GM23338 (cell line): ENCODE data around the gene AKNA.

Experiments used
- CREB1 ChIP-seq: fragments of 250-450 bp; sonication (Bioruptor Pico); IDR thresholded peaks from 2 replicates; pipeline ENCODE4 v1.5.0; 2020; ENCODE audit warnings: low read depth, mild to moderate bottlenecking, moderate library complexity
- EZH2 ChIP-seq: fragments of 200-600 bp; sonication (generic); IDR thresholded peaks from one replicate; pipeline ENCODE4 v1.8.0; 2017; ENCODE audit warnings: antibody characterized with exemption, mild to moderate bottlenecking, low read depth; ENCODE audit not compliant: unreplicated experiment
- EZH2phosphoT487 ChIP-seq: fragments of 200-600 bp; sonication (generic); IDR thresholded peaks from one replicate; pipeline ENCODE4 v1.8.1; 2018; ENCODE audit warnings: antibody characterized with exemption; ENCODE audit not compliant: unreplicated experiment
- POLR2AphosphoS5 ChIP-seq: IDR thresholded peaks from 2 replicates; pipeline ENCODE4 v1.6.1; 2016; ENCODE audit warnings: antibody characterized with exemption, low read depth
- REST ChIP-seq: IDR thresholded peaks from one replicate; pipeline ENCODE4 v1.6.1; 2018; ENCODE audit warnings: antibody characterized with exemption; ENCODE audit not compliant: unreplicated experiment
- TF ChIP-seq, protein P1 (sequence below), 2 experiments: fragments of 200-600 bp in 1 of 2; sonication (generic) in 1 of 2; conservative IDR thresholded peaks; 2 replicates each; pipeline versions ENCODE4 v1.5.1 to v1.6.1; 2016 to 2017; ENCODE audit warnings: antibody characterized with exemption in 2 of 2, low read depth in 2 of 2, mild to moderate bottlenecking in 2 of 2, moderate library complexity in 1 of 2

DNA sequence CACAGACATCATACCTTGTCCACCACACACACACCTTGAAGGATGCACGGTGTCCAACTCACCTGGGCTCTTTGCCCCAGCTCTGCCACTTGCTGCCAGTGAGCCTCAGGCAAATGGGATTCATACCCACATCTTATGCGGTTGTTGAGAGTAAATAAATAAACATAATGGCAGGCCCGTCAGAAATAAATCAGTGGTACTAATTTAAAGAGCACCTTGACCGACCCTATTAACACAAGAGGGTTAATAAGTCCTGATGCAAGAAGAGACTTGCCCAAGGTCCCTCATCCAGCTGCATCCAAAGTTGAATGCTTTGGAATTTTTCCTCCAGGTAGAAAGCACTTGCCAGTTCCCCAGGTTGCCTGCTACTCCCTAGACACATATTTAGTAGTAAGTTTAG is 11.6 kb upstream of the AKNA start:
- TF ChIP-seq, protein P1, sequence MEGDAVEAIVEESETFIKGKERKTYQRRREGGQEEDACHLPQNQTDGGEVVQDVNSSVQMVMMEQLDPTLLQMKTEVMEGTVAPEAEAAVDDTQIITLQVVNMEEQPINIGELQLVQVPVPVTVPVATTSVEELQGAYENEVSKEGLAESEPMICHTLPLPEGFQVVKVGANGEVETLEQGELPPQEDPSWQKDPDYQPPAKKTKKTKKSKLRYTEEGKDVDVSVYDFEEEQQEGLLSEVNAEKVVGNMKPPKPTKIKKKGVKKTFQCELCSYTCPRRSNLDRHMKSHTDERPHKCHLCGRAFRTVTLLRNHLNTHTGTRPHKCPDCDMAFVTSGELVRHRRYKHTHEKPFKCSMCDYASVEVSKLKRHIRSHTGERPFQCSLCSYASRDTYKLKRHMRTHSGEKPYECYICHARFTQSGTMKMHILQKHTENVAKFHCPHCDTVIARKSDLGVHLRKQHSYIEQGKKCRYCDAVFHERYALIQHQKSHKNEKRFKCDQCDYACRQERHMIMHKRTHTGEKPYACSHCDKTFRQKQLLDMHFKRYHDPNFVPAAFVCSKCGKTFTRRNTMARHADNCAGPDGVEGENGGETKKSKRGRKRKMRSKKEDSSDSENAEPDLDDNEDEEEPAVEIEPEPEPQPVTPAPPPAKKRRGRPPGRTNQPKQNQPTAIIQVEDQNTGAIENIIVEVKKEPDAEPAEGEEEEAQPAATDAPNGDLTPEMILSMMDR (conservative IDR thresholded peaks at IDR 0.05; ENCODE audit: low read depth in 2 of 2) = no peak
- TF ChIP-seq EZH2phosphoT487 (no peak), CREB1 (no peak), REST (no peak), POLR2AphosphoS5 (no peak), EZH2 (no peak)
